ENCODE results near the gene RNF38.

RNF38 gene

DNA sequence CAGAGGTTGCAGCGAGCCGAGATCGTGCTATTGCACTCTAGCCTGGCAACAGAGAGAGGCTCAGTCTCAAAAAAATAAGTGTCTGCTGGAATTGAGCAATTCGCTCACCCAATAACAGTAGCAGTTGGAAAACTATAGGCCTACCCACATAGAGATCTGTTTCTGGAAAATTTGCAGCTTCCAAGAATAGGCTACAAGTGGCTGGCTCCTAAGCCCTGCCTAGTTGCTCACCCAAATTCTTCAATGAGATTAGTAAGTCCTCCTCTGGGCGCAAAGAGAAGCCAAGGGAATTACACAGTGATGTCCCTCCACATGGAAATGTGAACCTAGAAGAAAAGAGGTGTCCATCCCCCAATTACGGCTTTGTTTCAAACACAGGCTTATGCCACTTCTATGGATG, 42.6 kb upstream of the RNF38 start:
- DNase-seq (ENCODE audit: low read depth) = no peak
- TF ChIP-seq MYC (IDR thresholded peaks at IDR 0.05; ENCODE audit: low read depth, low read length) (no peak), POLR2A (IDR thresholded peaks at IDR 0.05; ENCODE audit: extremely low read depth, insufficient read length) (no peak)
- no peak overlapping the region for H3K4me3 ChIP-seq (ENCODE audit: low read depth, low read length)

- TF ChIP-seq POLR2A (IDR thresholded peaks at IDR 0.05; ENCODE audit: extremely low read depth, insufficient read length) = no peak
- no peak for TF ChIP-seq MAX (IDR thresholded peaks at IDR 0.05; ENCODE audit: low read depth, low read length)
- TF ChIP-seq, protein P1, sequence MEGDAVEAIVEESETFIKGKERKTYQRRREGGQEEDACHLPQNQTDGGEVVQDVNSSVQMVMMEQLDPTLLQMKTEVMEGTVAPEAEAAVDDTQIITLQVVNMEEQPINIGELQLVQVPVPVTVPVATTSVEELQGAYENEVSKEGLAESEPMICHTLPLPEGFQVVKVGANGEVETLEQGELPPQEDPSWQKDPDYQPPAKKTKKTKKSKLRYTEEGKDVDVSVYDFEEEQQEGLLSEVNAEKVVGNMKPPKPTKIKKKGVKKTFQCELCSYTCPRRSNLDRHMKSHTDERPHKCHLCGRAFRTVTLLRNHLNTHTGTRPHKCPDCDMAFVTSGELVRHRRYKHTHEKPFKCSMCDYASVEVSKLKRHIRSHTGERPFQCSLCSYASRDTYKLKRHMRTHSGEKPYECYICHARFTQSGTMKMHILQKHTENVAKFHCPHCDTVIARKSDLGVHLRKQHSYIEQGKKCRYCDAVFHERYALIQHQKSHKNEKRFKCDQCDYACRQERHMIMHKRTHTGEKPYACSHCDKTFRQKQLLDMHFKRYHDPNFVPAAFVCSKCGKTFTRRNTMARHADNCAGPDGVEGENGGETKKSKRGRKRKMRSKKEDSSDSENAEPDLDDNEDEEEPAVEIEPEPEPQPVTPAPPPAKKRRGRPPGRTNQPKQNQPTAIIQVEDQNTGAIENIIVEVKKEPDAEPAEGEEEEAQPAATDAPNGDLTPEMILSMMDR (IDR thresholded peaks at IDR 0.05; ENCODE audit: low read depth, low read length) = no peak
- TF ChIP-seq MYC (IDR thresholded peaks at IDR 0.05; ENCODE audit: low read depth, low read length) = no peak
- H3K4me3 ChIP-seq (ENCODE audit: low read depth, low read length) = no peak overlapping the region
- DNase-seq (ENCODE audit: low read depth) = no peak
Observed at GRCh38 chr9:36441966-36442365, 41.9 kb upstream of the RNF38 start.

GRCh38 chr9:36438536-36439236, 38.6 kb upstream of the RNF38 start:
- TF ChIP-seq MYC (IDR thresholded peaks at IDR 0.05; ENCODE audit: low read depth, low read length) (no peak), POLR2A (IDR thresholded peaks at IDR 0.05; ENCODE audit: extremely low read depth, insufficient read length) (no peak), MAX (IDR thresholded peaks at IDR 0.05; ENCODE audit: low read depth, low read length) (no peak)
- TF ChIP-seq, protein P1 (IDR thresholded peaks at IDR 0.05; ENCODE audit: low read depth, low read length) = no peak
- no peak overlapping the region for H3K4me3 ChIP-seq (ENCODE audit: low read depth, low read length)
- DNase-seq (ENCODE audit: low read depth) = no peak

- peak; percentile 9 for DNase-seq (ENCODE audit: low read depth)
- TF ChIP-seq POLR2A (IDR thresholded peaks at IDR 0.05; ENCODE audit: extremely low read depth, insufficient read length) (no peak), MYC (IDR thresholded peaks at IDR 0.05; ENCODE audit: low read depth, low read length) (no peak), MAX (IDR thresholded peaks at IDR 0.05; ENCODE audit: low read depth, low read length) (no peak)
- TF ChIP-seq, protein P1 (IDR thresholded peaks at IDR 0.05; ENCODE audit: low read depth, low read length) = no peak
Observed at GRCh38 chr9:36437790-36438189, 37.7 kb upstream of the RNF38 start.

GRCh38 chr9:36436909-36437308, 36.8 kb upstream of the RNF38 start:
- no peak overlapping the region for H3K4me3 ChIP-seq (ENCODE audit: low read depth, low read length)
- DNase-seq (ENCODE audit: low read depth) = no peak

More at GRCh38 chr9:36437790-36438189, 37.7 kb upstream of the RNF38 start:
- H3K4me3 ChIP-seq (ENCODE audit: low read depth, low read length) = no peak overlapping the region

DNA sequence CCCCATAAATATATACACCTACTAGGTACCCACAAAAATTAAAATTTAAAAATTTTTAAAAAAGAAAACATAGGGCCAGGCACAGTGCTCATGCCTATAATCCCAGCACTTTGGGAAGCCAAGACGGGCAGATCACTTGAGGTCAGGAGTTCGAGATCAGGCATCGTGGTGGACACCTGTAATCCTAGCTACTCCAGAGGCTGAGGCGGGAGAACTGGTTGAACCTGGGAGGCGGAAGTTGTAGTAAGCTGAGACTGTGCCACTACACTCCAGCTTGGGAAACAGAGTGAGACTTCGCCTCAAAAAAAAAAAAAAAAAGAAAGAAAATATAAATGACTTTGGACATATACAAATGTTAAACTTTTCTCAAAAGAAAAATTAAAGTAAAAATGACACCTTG, 33.3 kb upstream of the RNF38 start:
- TF ChIP-seq, protein P1 (IDR thresholded peaks at IDR 0.05; ENCODE audit: low read depth, low read length) = no peak
- TF ChIP-seq MYC (IDR thresholded peaks at IDR 0.05; ENCODE audit: low read depth, low read length) (no peak), POLR2A (IDR thresholded peaks at IDR 0.05; ENCODE audit: extremely low read depth, insufficient read length) (no peak), MAX (IDR thresholded peaks at IDR 0.05; ENCODE audit: low read depth, low read length) (no peak)
- no peak for DNase-seq (ENCODE audit: low read depth)
- no peak overlapping the region for H3K4me3 ChIP-seq (ENCODE audit: low read depth, low read length)

More at GRCh38 chr9:36436909-36437308, 36.8 kb upstream of the RNF38 start:
- no peak for TF ChIP-seq MAX (IDR thresholded peaks at IDR 0.05; ENCODE audit: low read depth, low read length)
- TF ChIP-seq MYC (IDR thresholded peaks at IDR 0.05; ENCODE audit: low read depth, low read length) = no peak
- TF ChIP-seq POLR2A (IDR thresholded peaks at IDR 0.05; ENCODE audit: extremely low read depth, insufficient read length) = no peak
- TF ChIP-seq, protein P1 (IDR thresholded peaks at IDR 0.05; ENCODE audit: low read depth, low read length) = no peak

Measured in NB4 (cell line).